Activated CD4-positive, CD25-positive, alpha-beta regulatory T cell treated with anti-CD3 and anti-CD28 coated beads, Interleukin-2, amount 50 U/mL, for 16 hours (primary cell): ENCODE data around the gene TMEM169.
"Not testable (repeated sequence)": the region's sequence is repeated elsewhere in the genome, so short reads cannot be mapped to it uniquely, and the experiment has no call there.

Experiments used
- DNase-seq: peaks from one replicate; pipeline ENCODE4 v3.0.0-alpha.2; 2020; ENCODE audit warnings: low read depth, low spot score

TMEM169 gene

GRCh38 chr2:216071111-216071851 is 10.4 kb upstream of the TMEM169 start:
- no peak for DNase-seq

DNA sequence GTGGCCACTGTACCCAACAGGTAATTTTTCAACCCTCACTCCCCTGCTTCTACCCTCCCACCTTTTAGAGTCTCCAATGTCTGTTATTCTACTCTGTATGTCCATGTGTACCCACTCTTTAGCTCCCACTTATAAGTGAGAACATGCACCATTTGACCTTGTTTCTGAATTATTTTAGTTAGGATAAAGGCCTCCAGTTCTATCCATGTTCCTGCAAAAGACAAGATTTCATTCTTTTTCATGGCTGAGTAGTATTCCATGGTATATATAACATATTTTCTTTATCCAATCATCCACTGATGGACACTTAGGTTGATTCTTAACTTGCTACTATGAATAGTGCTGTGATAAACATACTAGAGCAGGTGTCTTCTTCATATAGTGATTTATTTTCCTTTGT is 9.2 kb upstream of the TMEM169 start:
- DNase-seq, result no peak

- DNase-seq, result no peak
Measured at GRCh38 chr2:216073773-216074172, 7.9 kb upstream of the TMEM169 start.

- no peak for DNase-seq
Measured at GRCh38 chr2:216074380-216074779, 7.3 kb upstream of the TMEM169 start.

DNA sequence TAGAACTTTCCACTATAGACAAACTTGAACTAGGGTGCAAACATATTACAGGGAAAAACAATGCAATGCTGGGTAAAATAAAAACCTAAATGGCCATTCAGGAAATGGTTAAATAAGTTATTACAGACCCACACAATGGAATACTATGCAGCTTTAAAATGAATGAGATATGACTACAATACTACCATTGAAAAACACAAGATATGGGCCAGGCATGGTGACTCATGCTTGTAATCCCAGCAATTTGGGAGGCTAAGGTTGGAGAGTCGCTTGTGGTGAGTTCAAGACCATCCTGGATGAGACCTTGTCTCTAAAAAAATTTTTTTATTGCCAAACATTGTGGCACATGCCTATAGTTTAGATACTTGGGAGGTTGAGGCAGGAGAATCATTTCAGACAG is 6.9 kb upstream of the TMEM169 start:
- no peak for DNase-seq

GRCh38 chr2:216075510-216076485 is 5.9 kb upstream of the TMEM169 start:
- no peak for DNase-seq

- DNase-seq, result no peak
Measured at GRCh38 chr2:216078776-216079175, 2.9 kb upstream of the TMEM169 start.

DNA sequence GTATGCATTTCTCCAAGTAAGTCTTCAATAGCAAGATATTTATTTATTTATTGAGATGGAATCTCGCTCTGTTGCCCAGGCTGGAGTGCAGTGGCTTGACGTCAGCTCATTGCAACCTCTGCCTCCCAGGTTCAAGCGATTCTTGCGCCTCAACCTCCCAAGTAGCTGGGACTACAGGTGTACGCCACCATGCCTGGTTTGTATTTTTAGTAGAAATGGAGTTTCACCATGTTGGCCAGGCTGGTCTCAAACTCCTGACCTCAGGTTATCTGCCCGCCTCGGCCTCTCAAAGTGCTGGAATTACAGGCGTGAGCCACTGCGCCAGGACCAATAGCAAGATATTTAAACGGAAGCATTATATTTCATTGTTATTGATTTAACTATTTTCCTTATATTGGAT is 1.7 kb upstream of the TMEM169 start:
- DNase-seq, result not testable (repeated sequence)

- no peak for DNase-seq
Measured at GRCh38 chr2:216081012-216081411, 707 bp upstream of the TMEM169 start.

DNA sequence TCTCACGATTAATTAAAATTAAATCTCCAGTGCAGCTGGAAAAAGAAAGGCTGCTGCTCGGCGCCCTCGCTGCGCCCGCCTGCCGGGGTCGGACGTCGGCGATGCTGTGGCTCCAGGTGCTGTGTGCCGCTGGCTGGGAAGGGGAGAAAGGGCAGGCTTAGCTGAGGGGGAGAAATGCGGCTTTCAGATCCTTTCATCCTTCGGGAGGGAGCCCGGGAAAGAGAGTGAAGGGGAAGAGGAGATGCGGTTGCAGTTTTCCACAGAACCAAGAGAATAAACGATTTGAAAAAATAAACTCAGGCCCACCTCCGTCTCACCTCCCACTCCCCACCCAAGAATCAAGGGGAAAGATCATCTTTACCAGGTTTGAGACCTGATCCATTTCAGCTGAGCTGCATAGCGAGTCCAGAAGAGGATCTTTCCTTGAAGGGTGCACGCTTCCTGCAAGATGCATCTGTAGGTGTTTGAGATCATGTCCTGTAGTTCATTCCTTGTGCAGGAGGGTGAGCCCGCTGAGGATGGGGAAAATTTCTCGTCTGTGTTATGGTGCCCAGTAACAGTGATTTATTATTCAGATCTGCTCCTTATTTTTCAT is 495 bp downstream of the TMEM169 start:
- DNase-seq, result no peak

DNA sequence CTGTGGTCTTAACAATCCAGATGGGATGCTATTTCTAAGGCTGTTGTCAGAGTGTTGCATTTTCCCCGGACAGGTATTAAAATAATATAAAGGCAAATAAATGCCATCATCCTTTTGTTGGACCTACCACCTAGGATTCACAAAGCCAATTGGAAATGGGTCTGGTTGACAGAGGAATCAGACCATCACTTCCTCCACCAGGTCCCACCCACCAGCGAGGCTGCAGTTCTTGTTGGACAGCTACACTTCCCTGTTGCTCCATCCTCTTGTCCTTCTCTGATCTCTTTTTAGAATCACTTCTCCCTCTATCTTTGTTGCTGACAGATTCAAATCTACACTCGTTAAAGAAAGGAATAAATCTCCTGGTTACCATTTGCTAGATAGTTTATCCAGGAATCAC is 1.1 kb downstream of the TMEM169 start:
- DNase-seq, result no peak

- DNase-seq, result no peak
Measured at GRCh38 chr2:216083464-216084281, 2.0 kb downstream of the TMEM169 start.

GRCh38 chr2:216084547-216084946 is 2.8 kb downstream of the TMEM169 start:
- no peak for DNase-seq

DNA sequence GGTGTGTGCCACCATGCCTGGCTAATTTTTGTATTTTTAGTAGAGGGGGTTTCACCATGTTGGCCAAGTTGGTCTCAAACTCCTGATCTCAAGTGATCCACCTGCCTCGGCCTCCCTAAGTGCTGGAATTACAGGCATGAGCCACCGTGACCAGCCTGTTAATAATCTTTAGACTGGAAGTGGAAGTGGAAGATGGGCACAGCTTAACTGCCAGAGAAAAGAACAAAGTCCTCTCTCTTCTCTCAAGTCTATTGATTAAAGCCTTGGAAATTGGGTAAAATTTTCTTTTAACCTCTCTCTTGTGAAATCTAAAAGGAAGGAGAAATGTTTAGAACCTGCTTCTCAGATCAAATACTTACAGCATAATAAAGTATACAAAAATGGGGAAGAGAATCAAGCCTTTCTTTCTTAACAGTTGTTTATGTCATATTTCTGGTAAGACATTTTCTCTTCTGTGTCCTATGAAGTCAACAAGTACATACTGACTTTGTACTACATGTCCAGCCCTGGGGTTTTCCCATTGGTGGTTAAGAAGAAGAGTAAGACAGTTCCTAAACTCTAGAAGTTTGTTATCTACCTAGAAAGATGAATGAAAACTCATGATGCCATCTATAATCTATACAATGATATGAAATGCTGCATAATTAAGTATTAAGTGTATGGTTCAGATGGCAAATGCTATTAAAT is 4.6 kb downstream of the TMEM169 start:
- no peak for DNase-seq

DNA sequence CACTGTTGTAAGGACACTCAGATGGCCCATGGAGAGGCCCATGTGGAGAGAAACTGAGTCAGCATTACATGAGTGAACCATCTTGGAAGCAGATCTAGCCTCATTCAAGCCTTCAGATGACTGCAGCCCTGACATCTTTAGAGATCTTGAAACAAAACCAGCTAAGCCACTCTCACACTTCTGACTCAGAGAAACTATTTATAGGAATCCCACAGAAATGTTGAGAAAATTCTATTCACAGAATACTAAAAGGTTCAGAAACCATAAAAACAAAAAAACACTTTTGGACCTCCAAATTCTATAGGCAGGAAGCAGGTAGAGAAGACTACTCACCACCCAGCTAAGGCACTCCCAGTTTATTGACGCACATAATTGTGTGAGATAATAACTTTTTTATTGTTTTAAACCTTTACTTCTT is 8.7 kb downstream of the TMEM169 start:
- no peak for DNase-seq

DNA sequence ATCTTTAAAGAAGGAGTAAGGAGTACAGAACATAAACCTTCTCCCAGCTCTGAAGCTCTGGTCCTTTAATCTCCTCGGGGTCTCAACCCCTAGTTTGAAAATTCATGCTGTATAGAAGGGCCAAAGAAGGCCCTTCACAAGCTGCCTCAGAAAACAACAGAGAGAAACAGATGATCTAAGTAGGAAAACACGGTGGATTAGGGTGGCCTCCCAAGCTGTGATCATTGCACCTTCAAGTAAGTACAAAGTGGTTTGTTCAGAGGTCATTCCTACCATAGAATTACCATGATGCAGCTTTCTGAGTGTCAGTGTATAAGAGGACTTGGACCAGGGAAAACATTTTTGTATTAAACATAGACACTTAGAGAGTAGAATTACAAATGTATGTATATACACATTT is 10.9 kb downstream of the TMEM169 start:
- no peak for DNase-seq

DNA sequence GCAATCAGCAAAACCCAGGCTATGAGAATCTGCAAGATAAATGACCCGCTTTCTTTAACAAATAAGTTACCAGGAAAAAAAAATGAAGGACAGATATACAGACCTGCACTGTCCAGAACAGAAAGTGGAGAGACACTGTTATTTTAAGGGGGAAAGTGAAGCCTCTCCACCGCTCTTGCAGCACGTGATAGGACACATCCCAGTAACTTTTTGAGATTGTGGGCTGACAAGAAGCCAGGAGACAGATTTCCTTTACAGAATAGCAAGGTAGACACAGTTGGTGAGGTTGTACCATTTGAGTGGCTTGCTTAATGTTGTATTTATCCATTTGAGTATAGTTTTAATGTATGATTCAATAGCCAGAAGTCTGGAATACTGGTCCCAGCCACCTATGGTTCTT is 13.0 kb downstream of the TMEM169 start:
- DNase-seq, result no peak

GRCh38 chr2:216098421-216099334 is 17.0 kb downstream of the TMEM169 start:
- no peak for DNase-seq

DNA sequence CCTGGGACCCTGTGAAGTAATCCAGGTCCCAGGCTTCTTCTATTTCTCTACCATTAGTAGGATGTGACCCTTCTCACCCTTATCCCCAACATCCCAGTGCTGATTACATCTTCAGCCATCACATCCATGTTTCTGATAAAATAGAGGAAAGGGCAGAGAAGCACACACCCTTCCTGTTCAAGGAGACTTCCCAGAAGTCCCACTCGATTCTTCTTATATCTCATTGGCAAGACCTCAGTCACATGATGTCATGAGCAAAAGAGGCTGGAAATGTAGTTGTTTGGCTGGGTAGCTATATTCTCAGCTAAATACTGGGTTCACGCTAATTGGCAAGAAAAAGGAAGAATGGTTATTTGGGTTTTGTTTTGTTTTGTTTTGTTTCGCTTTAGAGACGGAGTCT is 19.4 kb downstream of the TMEM169 start:
- DNase-seq, result no peak

DNA sequence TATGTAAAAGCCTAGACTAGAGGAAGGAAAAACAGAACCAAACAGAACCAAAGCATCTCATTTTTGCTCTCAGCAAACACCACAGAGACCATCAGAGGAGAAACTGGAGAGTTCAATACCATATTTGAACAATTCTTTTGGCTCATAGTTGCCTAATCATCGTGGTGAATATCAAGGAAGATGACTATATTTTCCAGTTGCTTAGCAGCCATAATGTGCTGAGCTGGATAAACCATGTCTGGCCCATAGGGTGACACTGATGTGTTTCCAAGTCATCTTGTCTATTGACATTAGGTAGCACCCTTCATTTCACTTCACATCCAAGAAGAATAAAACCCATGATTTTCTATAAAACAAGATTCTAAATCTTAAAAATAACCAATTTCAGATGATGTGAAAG is 21.5 kb downstream of the TMEM169 start:
- DNase-seq, result no peak
